Measurements from ENCODE around the gene TSLP.

DNA sequence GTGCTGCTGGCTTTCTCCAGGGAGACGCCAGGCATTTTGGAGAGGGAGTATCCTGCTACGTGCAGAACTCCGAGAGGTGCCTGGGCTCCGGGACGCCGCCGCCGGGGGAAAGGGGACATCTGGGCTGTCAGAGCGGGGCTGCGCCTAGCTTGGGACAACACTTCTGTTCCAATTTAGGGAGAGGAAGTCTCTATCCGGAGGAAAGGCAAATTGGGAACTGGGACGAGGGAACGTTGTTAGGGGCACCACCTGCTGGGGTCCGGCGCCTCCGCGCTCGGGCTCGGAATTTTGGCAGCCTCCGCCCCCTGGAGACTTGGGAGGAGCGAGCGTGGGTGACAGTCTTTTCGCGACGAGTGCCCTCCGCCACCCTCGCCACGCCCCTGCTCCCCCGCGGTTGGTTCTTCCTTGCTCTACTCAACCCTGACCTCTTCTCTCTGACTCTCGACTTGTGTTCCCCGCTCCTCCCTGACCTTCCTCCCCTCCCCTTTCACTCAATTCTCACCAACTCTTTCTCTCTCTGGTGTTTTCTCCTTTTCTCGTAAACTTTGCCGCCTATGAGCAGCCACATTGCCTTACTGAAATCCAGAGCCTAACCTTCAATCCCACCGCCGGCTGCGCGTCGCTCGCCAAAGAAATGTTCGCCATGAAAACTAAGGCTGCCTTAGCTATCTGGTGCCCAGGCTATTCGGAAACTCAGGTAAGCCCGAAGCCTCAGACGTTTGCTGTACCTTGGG, 1.6 kb downstream of the TSLP start:
- TF ChIP-seq EP300 (IDR thresholded peaks at IDR 0.05) (no peak), GATA3 (IDR thresholded peaks at IDR 0.05; ENCODE audit: borderline replicate concordance) (no peak), CHD4 (IDR thresholded peaks at IDR 0.05; ENCODE audit: borderline replicate concordance) (no peak), CEBPB (IDR thresholded peaks at IDR 0.05) (no peak)
- TF ChIP-seq, protein P1, sequence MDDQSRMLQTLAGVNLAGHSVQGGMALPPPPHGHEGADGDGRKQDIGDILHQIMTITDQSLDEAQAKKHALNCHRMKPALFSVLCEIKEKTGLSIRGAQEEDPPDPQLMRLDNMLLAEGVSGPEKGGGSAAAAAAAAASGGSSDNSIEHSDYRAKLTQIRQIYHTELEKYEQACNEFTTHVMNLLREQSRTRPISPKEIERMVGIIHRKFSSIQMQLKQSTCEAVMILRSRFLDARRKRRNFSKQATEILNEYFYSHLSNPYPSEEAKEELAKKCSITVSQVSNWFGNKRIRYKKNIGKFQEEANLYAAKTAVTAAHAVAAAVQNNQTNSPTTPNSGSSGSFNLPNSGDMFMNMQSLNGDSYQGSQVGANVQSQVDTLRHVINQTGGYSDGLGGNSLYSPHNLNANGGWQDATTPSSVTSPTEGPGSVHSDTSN (IDR thresholded peaks at IDR 0.05): no peak
- TF ChIP-seq, protein P2, sequence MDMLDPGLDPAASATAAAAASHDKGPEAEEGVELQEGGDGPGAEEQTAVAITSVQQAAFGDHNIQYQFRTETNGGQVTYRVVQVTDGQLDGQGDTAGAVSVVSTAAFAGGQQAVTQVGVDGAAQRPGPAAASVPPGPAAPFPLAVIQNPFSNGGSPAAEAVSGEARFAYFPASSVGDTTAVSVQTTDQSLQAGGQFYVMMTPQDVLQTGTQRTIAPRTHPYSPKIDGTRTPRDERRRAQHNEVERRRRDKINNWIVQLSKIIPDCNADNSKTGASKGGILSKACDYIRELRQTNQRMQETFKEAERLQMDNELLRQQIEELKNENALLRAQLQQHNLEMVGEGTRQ (IDR thresholded peaks at IDR 0.05): no peak
- TF ChIP-seq, protein P3, sequence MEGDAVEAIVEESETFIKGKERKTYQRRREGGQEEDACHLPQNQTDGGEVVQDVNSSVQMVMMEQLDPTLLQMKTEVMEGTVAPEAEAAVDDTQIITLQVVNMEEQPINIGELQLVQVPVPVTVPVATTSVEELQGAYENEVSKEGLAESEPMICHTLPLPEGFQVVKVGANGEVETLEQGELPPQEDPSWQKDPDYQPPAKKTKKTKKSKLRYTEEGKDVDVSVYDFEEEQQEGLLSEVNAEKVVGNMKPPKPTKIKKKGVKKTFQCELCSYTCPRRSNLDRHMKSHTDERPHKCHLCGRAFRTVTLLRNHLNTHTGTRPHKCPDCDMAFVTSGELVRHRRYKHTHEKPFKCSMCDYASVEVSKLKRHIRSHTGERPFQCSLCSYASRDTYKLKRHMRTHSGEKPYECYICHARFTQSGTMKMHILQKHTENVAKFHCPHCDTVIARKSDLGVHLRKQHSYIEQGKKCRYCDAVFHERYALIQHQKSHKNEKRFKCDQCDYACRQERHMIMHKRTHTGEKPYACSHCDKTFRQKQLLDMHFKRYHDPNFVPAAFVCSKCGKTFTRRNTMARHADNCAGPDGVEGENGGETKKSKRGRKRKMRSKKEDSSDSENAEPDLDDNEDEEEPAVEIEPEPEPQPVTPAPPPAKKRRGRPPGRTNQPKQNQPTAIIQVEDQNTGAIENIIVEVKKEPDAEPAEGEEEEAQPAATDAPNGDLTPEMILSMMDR (IDR thresholded peaks at IDR 0.05): no peak

Data from A549 (cell line).